SU-DHL-6 (cell line): Measurements from ENCODE around the gene PAQR4.

ENCODE experiments used
- EZH2phosphoT487 ChIP-seq: fragments of 200-600 bp; sonication (generic), shearing (Covaris generic); conservative IDR thresholded peaks from 2 replicates; pipeline ENCODE4 v1.6.1; 2018; ENCODE audit warnings: mild to moderate bottlenecking, antibody characterized with exemption, low read length, moderate library complexity, mixed read lengths
- TF ChIP-seq, protein P1 (sequence below): fragments of 200-600 bp; sonication (generic); IDR thresholded peaks from one replicate; pipeline ENCODE4 v1.5.1; 2017; ENCODE audit warnings: antibody characterized with exemption, mild to moderate bottlenecking, low read length, moderate library complexity; ENCODE audit not compliant: insufficient read depth, poor library complexity, severe bottlenecking

DNA sequence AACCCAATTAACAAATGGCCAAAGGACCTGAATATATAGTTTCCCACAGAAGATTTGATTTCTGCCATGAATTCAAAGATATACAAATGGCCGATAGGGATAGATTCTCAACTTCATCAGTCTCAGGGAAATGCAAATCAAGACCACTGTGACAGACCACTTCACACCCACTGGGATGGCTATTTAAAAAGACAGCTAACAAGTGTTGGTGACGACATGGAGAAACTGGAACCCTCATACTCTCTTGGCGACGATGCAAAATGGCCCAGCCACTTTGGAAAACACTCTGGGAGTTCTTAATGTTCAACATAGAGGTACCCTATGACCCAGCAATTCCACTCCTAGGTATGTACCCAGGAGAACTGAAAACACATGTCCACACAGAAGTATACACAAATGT is 22.5 kb upstream of the PAQR4 start:
- TF ChIP-seq, protein P1, sequence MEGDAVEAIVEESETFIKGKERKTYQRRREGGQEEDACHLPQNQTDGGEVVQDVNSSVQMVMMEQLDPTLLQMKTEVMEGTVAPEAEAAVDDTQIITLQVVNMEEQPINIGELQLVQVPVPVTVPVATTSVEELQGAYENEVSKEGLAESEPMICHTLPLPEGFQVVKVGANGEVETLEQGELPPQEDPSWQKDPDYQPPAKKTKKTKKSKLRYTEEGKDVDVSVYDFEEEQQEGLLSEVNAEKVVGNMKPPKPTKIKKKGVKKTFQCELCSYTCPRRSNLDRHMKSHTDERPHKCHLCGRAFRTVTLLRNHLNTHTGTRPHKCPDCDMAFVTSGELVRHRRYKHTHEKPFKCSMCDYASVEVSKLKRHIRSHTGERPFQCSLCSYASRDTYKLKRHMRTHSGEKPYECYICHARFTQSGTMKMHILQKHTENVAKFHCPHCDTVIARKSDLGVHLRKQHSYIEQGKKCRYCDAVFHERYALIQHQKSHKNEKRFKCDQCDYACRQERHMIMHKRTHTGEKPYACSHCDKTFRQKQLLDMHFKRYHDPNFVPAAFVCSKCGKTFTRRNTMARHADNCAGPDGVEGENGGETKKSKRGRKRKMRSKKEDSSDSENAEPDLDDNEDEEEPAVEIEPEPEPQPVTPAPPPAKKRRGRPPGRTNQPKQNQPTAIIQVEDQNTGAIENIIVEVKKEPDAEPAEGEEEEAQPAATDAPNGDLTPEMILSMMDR = no peak
- no peak for TF ChIP-seq EZH2phosphoT487
